Skeletal muscle tissue (tissue), 4 donors: ENCODE data around the gene SERPINB3. TPM values are rescaled to one million over a fixed set of nuclear protein-coding genes. Genes with fewer than 3 reads are reported as not detected.
"Not testable (repeated sequence)": the region's sequence is repeated elsewhere in the genome, so short reads cannot be mapped to it uniquely, and the experiment has no call there.

Experiments used
- H3K27ac ChIP-seq: one replicate; pipeline ENCODE4 v1.7.0; 2013; ENCODE audit warnings: mild to moderate bottlenecking, low read depth, low read length, inconsistent platforms
- H3K27me3 ChIP-seq, 3 donors: one replicate each; pipeline ENCODE4 v1.7.0; 2013; ENCODE audit warnings: low read length in 3 of 3; ENCODE audit not compliant: control insufficient read depth in 3 of 3, insufficient read depth in 3 of 3
- H3K36me3 ChIP-seq, 3 donors: one replicate each; pipeline ENCODE4 v1.7.0; 2013; ENCODE audit warnings: low read length in 3 of 3; ENCODE audit not compliant: control insufficient read depth in 3 of 3, insufficient read depth in 3 of 3
- H3K4me1 ChIP-seq, 3 donors: one replicate each; pipeline ENCODE4 v1.7.0; 2013; ENCODE audit warnings: low read length in 3 of 3, mild to moderate bottlenecking in 3 of 3; ENCODE audit not compliant: control insufficient read depth in 3 of 3, insufficient read depth in 3 of 3
- H3K4me3 ChIP-seq, 3 donors: one replicate each; pipeline ENCODE4 v1.7.0; 2013; ENCODE audit warnings: low read length in 3 of 3
- H3K9ac ChIP-seq, 3 donors: one replicate each; pipeline ENCODE4 v1.7.0; 2013; ENCODE audit warnings: low read length in 3 of 3, mild to moderate bottlenecking in 3 of 3, moderate library complexity in 2 of 3, low read depth in 1 of 3
- H3K9me3 ChIP-seq, 3 donors: one replicate each; pipeline ENCODE4 v1.7.0; 2013; ENCODE audit warnings: low read length in 3 of 3; ENCODE audit not compliant: control insufficient read depth in 3 of 3
- total RNA-seq: library from RNA; depleted of rRNA; stranded (reverse); fragments of >200 nt; gene quantifications from one replicate; pipeline ENCODE4 v1.2.3, GENCODE V29; 2014
- donor health status: Osteomylitis.

SERPINB3 gene
- total RNA-seq, 1 donor from 2014 or later = not detected

DNA sequence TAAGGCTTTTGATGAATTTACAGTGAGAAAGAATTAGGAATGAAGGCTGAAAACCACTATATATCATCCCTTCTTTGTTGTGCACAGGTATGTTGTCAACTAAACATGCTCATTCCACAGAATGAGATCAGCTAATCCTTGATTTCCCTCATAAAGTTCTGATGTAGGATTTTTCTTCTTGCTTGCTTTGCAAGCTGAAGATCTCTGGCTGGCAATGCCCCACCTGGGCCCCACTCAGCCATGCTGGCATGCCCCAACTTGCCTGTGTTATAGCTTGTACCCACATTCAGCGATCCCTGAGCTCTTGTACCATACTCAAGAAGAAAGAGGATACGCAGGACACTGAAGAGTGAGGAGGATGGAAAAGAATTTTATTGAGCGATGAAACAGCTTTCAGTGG, 23.0 kb upstream of the SERPINB3 start:
- no peaks in the 10 kb centered on the region for H3K36me3 ChIP-seq
- no peaks in the 10 kb centered on the region for H3K9me3 ChIP-seq
- H3K4me3 ChIP-seq = no peak overlapping the region
- H3K4me1 ChIP-seq = no peaks in the 10 kb centered on the region
- H3K9ac ChIP-seq = no peak overlapping the region
- H3K27ac ChIP-seq = no peak overlapping the region
- no peaks in the 10 kb centered on the region for H3K27me3 ChIP-seq

DNA sequence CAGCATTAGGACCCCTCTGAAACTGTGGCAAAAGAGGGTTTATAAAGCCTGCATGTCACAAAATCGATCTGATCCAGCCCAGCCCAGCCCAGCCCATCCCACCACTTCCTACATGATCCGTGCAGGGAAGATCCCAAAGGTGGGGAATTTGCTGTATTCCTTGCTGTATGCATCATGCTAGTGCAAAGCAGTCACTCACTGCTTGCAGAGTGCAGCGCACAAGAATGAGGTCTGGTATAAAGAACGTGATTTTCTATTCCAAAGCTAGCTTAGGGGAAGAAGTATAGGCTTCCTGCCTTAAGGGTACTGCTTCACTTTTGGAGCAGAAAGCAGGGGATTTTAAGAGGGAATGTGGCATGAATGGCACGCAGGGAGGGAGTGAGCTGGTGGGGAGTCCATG, 22.2 kb upstream of the SERPINB3 start:
- H3K9ac ChIP-seq = no peak overlapping the region

DNA sequence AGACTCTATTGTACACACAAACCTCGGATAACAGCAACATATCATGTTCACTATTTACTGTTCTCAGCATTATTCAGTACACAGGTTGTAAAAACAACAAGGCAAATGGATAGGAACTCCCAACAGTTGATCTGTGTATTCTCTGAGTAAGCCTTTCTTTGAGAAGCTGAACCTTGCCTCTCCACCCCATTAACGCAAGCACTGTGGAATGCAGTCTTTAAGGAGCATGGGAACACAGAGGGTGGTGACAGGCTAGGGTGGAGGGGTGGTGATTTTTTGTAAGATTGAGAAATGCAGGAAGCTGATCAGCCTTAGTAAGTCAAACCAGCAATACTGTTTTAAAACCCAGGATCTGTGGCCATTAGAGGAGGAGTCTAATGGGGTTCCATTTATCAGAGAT, 21.5 kb upstream of the SERPINB3 start:
- no peaks in the 10 kb centered on the region for H3K9me3 ChIP-seq
- no peaks in the 10 kb centered on the region for H3K4me1 ChIP-seq
- no peak overlapping the region for H3K27ac ChIP-seq
- no peaks in the 10 kb centered on the region for H3K27me3 ChIP-seq
- H3K9ac ChIP-seq = no peak overlapping the region
- H3K4me3 ChIP-seq = no peak overlapping the region
- no peaks in the 10 kb centered on the region for H3K36me3 ChIP-seq

More for the DNA sequence above, 22.2 kb upstream of the SERPINB3 start:
- H3K4me1 ChIP-seq = no peaks in the 10 kb centered on the region
- H3K27ac ChIP-seq = no peak overlapping the region
- H3K9me3 ChIP-seq = no peaks in the 10 kb centered on the region
- no peaks in the 10 kb centered on the region for H3K27me3 ChIP-seq
- no peak overlapping the region for H3K4me3 ChIP-seq
- no peaks in the 10 kb centered on the region for H3K36me3 ChIP-seq

DNA sequence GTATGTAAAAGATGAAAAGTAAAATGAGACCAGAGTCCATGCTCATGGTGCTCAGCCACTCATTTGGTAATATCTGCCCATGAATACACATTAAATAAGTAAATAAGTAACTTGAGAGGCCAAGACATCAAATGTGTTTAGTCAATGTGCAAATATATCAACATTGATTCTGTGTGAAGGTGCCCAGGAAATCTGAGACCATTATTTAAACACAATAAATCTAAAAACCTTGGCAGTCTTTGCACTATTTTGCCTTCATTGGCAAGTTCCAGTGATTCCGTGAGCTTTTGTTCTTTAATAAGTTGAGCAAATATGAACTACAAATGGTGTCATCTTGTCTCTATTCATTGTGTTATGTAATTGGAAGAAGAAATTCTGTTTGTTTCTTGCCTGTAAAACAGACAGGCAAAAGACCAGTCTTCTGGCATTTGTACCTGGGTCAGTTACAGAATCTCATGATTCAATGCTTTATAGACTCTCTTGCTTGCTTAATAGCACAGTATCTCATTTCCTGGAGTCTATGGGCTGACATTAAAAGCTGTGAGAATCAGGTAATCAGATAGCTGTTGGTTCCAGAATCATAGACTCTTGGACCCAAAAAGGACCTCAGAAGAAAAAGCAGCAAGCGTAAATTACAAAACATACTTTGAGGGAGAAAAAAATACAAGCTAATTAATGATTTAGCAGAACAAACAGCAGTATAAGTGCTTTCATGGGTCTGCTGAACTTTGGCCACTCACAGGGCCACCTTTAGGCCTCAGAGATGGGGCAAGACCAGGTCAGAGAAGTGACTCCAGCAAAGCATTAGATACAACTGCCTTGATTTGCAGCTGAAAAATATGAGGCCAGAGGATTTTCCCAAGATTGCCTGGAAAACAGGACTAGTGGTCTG, 20.0 kb upstream of the SERPINB3 start:
- no peaks in the 10 kb centered on the region for H3K36me3 ChIP-seq
- H3K27me3 ChIP-seq = no peaks in the 10 kb centered on the region
- H3K9ac ChIP-seq = no peak overlapping the region
- H3K4me3 ChIP-seq = no peak overlapping the region
- H3K9me3 ChIP-seq = no peaks in the 10 kb centered on the region
- no peaks in the 10 kb centered on the region for H3K4me1 ChIP-seq
- no peak overlapping the region for H3K27ac ChIP-seq

DNA sequence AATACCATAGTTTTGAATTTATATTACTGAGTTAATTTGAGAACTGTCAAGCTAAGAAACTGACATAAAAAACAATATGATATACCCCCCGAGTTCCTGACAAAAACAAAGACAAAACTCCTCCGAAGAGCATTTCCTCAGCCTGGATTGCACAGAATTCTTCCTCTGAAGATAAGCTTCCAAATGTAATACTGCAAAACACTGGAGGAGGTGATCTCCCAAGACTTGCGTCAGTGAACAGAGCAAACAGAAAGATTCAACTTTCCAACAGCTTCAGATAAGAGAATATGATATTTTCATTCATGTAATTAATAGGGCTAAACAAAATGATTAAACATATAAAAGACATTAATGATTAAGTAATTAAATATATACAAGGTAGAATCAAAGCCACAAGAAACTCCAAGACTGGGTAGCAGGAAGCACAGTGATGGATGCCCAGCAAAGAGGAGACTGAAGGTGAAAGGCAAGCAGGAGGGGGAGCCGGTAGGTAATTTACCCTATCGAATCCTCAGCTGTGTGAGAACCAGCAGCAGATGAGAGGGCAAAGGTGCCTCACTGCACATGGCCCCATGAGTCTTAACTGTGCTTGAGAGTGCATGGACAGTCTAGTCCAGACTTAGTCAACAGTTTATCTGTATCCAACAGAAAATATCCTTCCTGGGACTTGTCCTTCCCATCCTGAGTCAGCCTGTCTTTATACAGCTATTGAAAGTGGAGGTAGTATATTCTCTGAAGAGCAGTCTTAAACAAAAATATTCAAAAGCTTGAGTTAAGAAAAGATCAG, 18.3 kb upstream of the SERPINB3 start:
- Histone ChIP-seq H3K4me3 (no peak overlapping the region), H3K4me1 (no peaks in the 10 kb centered on the region), H3K36me3 (no peaks in the 10 kb centered on the region), H3K27ac (no peak overlapping the region), H3K9ac (no peak overlapping the region), H3K9me3 (no peaks in the 10 kb centered on the region), H3K27me3 (no peaks in the 10 kb centered on the region)

DNA sequence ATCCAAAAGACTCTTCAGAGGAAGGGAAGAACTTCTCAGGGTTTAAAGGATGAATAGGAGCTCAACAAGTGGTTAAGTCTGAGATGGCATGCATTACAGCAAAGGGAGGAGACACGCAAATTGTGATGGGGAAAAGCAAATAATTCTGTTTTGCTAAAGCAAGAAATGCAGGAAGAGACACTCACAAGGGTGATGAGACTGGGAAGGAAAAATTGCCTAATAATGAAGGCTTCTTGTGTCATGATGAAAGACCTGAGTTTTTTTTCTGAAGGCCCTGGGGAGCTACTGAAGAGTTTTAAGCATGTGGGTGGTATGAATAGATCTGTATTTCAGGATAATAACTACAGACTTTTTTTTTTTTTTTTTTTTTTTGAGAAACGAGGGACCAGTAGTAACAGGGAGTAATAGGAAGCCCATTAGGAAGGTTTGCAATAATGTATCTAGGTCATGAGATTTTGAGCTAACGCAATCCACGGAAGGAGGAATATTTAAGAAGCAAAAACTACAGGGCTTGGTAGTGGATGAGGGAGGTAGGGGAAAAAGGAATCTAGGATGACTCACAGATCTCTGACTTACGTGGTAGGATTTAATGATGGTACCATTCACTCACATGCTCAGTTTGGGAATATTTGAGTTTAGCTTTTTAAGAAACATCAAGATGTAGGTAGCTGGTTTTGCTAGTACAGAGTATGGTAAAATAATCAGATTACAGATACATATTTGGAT, 16.0 kb upstream of the SERPINB3 start:
- H3K9ac ChIP-seq = no peak overlapping the region
- H3K4me1 ChIP-seq = no peaks in the 10 kb centered on the region
- no peaks in the 10 kb centered on the region for H3K27me3 ChIP-seq
- no peak overlapping the region for H3K4me3 ChIP-seq
- H3K27ac ChIP-seq = no peak overlapping the region
- no peaks in the 10 kb centered on the region for H3K9me3 ChIP-seq
- no peaks in the 10 kb centered on the region for H3K36me3 ChIP-seq

DNA sequence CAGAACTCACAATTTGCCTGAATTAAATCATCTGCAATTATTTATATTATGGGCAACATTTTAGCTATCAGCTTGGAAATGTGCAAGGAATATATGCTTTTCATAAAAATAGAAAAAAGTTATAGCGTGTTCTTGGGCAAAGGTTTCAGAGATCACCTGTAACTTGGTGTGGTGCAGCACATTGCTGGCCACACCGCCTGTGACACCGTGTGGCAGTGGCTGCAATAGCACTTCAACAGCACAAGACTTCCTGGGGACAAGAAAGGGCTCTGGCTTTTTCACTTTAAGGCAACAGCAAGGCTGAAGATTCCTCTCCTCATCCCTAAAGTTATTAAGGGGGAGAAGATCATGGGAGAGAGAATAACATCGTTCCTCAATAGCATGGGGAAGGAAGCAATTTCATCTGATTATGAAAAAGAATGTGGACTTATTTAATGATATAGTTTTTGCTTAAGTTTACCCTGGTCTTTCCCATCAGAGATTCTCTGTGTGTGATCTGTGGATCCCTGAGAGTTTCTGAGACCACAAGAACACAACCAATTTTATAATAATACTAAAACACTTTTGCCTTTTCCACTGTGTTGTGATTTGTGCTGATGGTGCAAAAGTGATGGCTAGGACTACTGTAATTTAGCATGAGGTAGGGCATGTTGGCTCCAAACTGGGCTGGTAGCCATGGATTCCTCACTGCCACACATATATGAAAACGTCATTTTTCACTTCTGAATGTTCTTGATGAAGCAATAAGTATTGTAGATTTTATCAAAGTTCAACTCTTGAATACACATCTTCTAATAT, 15.0 kb upstream of the SERPINB3 start:
- H3K36me3 ChIP-seq = no peaks in the 10 kb centered on the region
- H3K4me3 ChIP-seq = no peak overlapping the region
- H3K4me1 ChIP-seq = no peaks in the 10 kb centered on the region
- no peak overlapping the region for H3K9ac ChIP-seq
- no peaks in the 10 kb centered on the region for H3K9me3 ChIP-seq
- H3K27me3 ChIP-seq = no peaks in the 10 kb centered on the region
- no peak overlapping the region for H3K27ac ChIP-seq

DNA sequence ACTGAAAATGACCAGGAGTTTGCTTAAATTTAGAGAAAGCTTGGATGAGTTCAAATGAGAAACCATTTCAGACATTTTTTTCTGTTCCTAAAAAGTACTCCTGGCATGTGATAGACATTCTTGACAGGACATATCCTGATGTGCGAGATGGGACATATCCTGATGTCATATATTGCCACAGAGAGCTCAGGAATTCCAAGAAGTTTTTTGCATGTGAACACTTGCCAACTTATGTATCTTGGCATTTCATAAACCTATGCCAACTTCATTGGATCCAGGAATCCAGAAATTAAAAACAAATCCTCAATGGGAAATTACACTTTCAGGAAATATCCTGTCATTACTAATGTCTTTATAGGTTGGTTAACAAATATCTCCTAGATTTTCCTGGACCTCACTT, 2.9 kb upstream of the SERPINB3 start:
- H3K4me1 ChIP-seq = no peaks in the 10 kb centered on the region
- H3K27ac ChIP-seq = no peak overlapping the region
- H3K9me3 ChIP-seq = no peaks in the 10 kb centered on the region
- H3K4me3 ChIP-seq = no peak overlapping the region
- H3K36me3 ChIP-seq = no peaks in the 10 kb centered on the region
- H3K27me3 ChIP-seq = no peaks in the 10 kb centered on the region
- no peak overlapping the region for H3K9ac ChIP-seq

DNA sequence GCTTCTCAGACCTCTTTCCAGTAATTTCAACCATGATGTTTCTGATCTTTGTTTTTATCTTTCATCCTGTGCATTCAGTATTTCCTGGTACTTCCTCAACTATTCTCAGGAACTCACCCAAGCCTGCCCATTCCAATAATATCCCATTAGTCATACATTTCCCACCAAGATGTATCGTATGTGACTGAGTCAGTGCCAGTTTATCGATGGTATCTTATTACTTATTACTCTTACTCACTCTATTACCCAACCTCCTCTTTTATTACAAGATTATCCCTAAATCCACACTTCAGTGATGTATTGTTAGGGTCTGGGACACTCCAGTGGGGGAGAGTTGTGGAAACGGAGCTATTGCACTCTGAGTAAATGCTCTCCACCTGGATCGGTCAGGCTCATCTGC, 2.8 kb downstream of the SERPINB3 start:
- H3K9me3 ChIP-seq, H3K27ac ChIP-seq, H3K4me1 ChIP-seq, H3K27me3 ChIP-seq, H3K4me3 ChIP-seq, H3K36me3 ChIP-seq, H3K9ac ChIP-seq: not testable (repeated sequence)
